Medulla oblongata (tissue), 1 donor: ENCODE results near the gene MRPL37.
"Not testable (repeated sequence)": the region's sequence is repeated elsewhere in the genome, so short reads cannot be mapped to it uniquely, and the experiment has no call there.

Source experiments
- DNase-seq: peaks from one replicate; pipeline ENCODE4 v3.0.0-alpha.2; 2015; ENCODE audit errors: extremely low spot score

MRPL37 gene

DNA sequence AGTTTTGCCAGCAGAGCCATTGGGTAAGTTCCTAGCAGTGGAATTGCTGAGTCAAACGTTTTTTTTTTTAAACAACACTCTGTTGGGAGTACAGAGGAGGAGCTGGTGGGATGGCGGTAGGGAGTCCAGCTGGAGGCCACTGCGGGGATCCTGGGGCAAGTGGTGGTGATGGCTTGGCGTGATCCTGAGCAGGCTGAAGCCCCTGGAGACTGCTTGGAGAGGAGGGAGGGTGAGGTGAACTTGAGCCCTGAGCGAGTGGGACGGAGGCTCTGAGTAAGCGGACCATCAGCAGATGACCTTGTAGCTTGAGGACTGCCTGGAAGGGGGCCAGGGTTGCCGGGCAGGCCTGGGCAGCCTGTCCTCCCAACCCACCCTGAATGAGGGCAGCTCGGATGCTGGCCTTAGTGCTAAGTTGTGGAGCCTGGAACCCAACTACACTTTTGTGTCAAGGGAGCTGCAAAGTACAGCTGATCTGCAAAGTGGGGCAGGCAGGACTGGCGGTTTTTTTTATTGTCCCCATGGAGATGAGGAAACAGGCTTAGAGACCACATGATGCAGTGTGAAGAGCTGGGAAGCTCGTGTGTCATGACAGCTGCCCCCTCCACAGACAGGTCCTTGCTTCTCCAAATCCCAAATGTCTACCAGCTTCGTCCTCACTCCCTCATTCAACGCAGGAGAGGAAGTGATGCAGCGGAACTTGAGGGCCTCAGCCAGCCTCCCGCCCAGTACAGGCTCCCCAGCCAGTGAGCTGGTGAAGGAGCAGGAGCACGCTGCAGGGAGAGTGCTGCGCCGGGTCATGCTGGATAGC, 20.2 kb downstream of the MRPL37 start:
- DNase-seq: peak; percentile 71

DNA sequence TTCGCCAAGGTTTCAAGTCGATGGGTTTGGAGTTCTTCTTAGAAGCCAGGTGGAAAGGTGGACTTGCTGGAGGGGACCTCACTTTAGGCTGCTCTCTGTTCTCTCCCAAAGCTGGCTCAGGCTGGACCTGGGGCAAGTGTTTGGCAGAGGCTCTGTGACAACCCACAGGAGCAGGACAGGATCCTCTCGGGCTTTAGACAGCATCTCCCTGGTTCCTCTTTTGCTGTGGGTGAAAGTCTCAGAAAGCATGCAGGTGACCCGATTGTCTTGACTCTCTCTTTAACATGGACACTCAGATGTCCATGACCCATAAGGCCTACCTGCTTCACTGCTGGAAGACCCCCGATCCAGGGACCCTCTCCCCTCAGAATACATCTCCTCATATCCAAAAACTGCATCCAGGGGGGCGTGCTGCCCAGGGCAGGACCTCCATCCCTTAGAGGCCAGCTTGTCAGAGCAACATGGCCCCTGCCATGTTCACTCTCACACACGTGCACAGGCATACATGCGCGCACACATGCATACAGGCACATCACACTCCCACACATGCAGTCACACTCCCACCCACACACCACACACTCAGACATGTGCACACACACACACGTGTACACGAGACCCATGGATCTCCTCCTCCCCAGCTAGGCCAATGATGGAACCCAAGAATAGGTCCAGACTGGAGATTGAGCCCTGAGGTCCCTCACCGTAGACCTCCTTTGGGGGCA, 21.3 kb downstream of the MRPL37 start:
- DNase-seq: no peak

DNA sequence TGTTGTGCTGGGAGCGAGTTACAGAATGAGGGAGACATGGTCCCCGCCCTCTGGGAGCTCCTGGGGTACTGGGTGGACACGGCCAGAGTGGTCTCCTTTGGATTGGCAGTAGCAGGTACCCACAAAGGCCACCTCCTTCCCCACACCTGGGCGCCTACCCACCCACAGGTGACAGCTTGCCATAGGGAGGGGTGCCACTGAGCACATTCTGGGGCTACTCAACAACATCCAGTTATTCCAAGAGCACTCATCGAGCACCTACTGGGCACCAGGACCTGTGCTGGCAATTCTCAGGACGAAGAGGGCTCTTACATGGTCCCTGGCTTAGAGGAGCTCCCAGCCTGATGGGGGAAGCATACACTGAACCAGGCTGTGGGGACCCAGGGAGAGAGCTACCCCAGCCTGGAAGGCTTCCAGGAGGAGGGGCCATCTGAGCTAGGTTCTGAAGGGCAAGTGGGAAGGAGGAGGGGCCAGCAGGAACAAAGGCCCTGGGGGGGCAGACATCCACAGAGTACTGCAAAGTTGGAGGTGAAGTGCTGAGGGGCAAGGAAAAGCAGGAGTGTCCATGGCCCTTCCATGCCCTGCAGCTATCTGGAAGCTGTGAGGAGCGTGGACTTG, 22.0 kb downstream of the MRPL37 start:
- DNase-seq: no peak

DNA sequence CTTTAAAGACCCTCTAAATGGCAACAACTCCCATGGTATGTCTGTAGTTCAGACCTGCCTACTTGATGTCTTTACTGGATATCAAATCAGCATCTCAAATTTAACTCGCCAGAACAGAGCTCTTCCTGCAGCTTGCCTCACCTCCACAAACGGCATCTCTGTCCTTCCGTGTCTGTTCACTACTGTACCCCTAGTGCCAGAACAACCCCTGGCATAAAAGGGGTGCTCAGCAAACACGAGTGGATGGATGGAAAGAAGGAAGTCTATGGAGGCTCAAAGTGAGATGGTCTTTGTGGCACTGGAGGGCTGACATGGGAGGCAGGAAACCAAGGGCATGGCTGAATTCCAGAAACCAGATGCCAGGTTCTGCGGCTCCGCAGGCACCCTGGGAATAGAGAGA, 22.7 kb downstream of the MRPL37 start:
- DNase-seq: no peak

DNA sequence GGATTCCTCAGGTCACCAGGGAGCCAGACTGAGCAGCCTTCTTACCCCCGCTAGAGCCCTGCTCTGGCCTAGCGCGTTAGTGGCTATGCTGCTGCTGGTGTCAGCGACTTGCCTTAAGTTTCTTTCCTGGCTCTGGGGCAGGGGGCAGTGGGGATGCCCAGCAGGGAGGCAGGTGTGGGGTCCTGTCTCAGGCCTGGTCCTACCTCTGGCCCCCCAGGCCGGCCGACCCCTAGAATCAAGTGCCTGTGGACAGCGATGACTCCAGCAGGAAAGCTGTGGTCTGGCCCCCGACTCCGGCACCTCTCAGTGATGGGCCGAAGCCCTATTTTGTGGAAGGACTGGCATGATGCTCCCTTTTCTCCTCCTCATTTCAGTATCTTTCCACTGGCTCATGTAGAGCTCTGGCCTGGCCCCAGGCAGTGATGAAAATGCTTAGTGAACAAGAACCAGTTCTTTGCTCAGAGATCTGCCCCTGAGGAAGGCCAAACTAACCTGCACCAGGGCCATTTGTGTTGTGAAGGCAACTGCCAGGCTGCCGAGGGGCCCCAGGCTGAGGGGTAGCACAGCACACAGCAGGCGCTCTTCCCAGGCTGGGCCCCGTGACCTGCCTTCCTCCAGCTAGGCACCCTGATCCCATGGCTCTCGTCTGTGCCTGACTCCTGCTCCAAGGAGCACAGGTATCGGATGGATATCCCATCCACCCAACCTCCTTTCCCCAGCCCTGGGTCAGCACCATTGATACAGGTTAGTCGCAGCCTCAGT, 23.7 kb downstream of the MRPL37 start:
- DNase-seq: no peak

DNA sequence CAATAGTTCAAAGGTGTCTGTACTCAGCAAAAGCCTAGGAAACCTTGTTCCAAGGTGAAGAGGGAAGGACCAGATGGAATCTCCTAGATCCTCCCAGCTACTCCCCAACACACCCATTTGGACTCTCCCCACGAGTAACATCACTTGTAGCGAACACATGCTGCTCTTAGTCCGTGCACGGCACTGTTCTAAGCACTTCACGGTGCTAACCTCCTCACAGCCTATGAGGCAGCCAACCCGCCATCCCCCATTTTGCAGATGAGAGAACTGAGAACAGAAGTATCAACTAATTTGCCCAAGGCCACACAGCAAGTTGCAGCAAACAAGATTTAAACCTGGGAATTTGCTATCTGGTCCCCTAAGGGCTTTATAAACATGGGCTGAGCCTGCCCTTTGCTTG, 24.3 kb downstream of the MRPL37 start:
- no peak for DNase-seq

DNA sequence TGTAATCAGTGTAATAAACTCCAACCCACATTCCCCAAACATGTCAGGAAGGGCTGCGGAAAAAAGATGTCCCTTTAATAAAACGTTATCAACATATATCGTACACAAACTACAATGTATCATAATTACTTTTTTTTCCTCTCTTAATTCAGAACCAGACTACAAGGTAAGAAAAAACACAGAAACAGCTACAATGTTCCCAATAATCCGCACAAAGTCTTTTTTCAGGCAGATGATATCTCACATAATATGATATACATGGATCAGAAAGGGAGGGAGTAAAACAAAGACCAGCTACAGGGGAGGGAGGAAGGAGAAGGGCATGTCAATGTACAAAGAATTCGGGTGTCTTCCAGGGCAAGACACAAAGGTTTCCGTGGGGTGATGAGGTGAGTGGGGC, 25.4 kb downstream of the MRPL37 start:
- no peak for DNase-seq

DNA sequence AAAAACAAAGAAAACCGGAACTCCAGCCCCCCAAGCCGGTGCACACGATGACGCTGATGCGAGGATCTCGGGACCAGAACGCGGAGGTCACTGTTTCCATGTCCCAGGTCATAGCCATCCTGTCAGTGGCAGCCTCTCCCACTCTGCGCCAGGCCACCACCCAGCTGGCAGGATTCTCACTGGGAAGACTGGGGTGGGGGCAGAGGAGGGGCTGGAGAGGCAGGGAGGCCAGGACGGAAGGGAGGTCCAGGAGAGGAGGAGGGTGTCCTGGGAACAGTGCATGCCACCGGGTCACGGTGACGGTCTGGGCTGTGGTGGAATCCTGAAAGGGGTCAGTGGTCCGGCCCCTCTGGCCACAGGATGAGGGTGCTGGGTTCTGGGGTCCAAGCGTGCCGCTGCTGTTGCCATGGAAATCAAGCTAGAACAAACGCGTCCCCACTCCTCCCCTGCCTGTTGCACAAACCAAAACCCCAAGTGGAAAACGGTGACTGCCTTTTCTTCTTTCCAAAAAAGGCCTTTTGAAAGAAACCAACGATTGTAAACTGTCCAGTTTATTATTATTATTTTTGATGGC, 26.1 kb downstream of the MRPL37 start:
- DNase-seq: no peak

DNA sequence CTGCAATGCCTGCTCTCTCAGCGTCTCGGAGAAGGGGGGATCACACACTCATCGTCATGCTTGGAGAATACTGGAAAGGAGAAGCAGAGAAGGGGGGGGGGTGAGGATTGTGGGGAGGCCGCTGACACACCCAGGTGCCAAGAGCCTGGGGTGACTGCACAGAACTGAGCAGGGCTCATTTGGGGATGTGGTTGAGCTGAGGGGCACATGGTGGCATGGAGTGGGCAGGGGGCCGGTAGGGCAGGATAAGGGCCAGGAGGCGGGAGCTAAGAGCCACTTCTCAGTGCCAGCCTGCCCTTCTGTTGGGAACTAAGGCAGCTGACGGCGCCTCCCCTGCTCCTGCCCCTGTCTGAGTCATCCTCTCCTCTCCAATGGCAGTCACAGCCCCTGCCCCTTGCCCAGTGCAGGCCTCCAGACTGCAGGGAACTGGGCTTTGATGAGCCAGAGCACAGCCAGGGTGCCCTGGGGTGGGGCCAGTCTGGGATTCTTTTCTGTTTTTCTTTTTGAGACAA, 27.2 kb downstream of the MRPL37 start:
- peak; percentile 58 for DNase-seq

DNA sequence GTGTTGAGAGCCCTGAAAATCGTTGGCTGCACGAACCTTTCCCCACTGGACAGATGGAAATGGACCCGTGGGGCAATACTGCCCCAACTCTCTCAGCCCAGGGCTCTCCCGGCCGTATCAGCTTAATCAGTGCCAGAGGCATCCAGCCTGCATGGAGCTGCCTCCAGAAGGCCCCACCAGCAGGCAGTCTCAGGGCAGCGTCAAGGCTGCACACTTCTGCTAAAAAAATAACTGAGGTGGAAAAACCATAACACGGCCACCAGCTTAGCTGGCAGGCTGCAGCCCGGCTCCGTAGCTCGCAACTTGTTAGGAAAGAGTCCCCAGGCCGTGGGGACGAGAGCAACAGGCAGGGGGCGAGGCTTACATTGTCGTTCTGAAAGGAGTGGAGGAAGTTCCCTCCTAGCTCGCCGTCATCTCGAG, 27.9 kb downstream of the MRPL37 start:
- DNase-seq: no peak

DNA sequence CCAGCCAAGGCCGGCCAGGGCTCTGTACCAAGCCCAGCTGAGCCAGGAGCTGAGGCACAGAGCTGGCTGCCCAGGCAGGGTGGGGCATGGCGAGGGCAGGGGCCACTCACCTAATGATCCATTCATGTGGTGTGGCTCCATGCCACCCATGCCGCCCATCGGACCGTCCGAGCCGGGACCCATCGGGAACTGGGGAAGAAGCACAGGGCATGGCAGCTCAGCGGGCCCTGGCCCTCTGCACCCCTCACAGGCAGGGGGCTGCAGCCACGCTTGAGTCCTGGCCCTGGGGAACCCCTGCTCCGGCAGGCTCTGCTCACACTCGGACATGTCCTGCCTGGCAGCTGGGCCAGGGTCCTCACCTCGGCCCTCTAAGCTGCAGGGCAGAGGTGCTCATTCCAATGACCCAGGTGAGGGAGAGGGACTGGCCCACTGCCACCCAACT, 28.7 kb downstream of the MRPL37 start:
- no peak for DNase-seq

DNA sequence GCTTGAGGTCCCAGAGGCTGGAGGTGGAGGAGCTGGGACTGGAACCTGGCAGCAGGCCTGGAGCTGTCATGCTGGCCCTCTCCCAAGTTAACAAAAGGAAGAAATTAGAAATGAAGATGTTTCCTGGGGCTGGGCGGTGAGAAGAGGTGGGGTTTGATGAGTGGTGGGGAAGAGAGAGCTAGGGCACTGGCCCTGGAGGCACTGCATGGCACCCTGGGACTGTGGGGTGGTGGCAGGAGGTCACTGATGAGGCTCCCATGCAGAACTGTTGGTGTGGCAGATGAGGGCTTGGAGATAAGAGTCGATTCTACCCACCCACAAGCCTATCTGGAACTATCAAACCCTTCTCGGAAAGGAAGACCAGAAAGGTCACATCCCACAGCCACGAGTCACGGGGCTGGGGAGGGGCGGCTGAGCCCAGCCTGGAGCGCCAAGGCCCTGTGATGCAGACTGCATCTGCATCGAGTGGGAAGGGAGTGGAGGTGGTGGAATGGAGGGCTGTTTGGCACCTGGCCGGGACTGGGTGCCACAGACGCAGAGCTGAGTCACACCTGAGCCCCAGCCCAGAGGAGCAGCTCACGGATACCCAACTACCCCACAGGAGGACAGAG, 29.4 kb downstream of the MRPL37 start:
- no peak for DNase-seq

DNA sequence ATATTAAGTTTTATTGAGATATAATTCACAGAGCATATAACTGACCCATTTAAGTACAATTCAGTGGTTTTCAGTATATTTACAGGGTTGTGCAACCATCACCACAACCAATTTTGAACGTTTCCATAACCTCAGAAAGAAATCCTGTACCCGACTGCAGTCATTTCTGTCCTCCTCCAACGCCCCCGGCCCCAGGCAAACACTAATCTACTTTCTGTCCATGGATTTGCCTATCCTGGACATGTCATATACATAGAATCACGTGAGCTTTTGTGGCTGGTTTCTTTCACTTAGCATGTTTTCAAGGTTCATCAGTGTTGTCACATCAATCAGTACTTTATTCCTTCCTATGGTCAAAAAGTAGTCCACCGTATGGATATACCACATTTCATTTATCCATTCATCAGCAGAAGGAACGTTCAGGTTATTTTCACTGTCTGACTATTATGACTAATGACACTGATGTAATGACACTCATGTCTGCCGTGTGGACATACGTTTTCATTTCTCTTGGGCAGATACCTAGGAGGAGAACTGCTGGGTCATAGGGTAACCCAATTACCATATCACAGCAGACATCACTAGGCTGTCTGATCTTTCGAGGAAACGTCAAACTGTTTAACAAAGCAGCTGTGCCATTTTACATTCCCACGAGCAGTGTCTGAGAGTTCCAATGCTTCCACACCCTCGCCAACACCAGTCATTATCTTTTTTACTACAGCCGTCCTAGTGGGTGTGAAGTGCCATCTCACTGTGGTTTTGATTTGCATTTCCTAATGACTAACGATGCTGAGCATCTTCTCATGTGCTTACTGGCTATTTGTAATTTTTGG, 30.8 kb downstream of the MRPL37 start:
- no peak for DNase-seq

DNA sequence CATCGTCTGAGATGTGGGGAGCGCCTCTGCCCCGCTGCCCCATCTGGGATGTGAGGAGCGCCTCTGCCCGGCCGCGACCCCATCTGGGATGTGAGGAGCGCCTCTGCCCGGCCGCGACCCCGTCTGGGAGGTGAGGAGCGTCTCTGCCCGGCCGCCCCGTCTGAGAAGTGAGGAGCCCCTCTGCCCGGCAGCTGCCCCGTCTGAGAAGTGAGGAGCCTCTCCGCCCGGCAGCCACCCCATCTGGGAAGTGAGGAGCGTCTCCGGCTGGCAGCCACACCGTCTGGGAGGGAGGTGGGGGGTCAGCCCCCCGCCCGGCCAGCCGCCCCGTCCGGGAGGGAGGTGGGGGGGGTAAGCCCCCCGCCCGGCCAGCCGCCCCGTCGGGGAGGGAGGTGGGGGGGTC, 33.2 kb downstream of the MRPL37 start:
- DNase-seq: not testable (repeated sequence)

DNA sequence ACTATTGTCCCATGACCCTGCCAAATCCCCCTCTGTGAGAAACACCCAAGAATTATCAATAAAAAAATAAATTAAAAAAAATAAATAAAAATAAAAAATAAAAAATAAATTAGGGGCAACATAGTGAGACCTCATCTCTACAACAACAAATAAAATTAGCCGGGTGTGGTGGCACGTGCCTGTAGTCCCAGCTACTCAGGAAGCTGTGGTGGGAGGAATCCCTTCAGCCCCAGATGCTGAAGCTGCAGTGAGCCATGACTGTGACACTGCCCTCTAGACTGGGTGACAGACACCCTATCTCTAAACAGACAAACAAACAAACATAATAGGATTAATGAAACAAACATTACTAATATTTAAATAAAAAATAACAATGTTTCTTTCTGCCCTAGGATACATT, 34.3 kb downstream of the MRPL37 start:
- DNase-seq: no peak

DNA sequence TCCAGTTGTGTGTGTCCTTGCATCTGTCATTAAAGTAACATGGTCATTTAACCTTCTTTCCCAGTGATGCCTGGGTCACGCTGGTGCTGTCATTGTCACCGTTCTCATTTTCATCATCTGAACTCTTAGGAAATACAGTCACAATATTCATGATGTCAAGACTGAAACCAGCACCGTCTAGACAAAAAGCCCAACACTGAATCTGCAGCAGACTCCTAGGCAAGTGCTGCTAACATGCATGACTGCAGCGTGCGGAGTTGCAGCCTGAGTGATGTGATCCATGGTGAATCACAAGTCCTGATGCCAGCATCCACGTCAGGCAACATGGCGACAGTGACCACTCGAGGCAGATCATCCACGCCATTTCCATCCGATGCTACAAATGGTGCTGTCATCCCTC, 37.6 kb downstream of the MRPL37 start:
- DNase-seq: no peak

DNA sequence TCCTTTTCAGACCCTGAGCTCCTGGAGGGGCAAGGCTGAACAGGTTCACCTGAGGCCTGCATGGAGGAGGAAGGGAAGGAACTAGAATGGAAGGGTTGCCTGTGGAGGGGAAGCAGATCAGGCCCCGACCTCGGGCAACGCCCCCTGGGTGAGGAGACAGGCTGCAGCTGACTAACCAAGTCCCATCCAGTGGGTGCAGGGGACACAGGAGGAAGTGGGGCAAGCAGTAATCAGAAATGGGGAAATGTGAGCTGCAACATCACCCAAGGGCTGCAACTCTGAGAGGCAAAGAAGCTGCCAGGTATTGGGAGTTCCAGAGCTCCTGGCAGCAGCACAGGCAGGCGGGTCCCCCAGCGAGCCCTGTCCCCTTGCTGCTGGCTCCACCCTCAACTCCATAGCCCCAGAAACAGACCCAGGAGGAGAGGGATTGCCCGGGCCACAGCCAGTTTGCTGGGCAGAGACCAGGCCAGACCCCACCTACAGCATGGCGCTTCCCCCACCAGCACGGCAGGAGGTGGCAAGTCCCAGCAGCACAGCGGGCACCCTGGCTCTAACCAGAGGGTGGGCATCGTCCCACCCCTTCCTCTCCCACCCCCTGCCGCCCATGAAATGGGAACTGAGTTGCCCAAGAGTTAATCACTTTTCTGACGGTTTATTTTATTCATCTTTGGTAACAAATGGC, 38.5 kb downstream of the MRPL37 start:
- no peak for DNase-seq

DNA sequence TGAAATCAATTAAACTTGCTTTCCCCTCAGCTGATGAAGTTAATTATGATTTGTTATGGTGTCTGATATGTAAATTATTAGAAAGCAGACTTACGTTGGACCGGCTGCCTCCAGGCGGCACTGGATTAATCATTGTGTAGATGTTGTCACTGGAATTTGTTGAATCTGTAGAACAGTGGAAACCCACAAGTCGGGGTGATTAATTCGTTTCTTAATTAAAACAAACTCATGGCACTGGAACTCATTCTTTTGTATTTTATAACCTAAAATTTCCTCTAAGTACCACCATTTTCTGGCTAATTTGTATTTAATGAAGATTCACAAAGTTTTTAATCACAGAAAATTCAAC, 39.0 kb downstream of the MRPL37 start:
- no peak for DNase-seq

DNA sequence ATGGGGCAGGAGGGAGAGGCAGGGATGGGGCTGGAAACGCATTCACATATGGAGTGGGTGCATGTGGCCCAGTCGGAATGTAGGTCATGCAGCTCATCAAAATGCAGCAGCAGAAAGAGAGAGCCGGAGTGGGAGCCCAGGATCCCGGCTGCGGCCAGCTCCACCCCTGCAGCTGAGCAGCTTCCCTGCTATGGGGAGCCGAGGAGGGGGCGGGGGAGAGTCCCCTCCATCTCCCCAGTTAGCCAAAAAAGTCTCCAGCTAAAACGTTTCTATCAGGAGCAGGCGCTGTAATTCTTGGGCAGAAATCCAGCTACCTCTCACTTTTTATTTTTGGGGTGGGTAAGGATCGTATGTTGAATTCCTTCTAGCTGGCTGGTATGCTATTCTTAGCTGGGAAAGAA, 39.7 kb downstream of the MRPL37 start:
- peak; percentile 51 for DNase-seq
